Measurements from ENCODE around the gene FMR1. TPM values are rescaled to one million over a fixed set of nuclear protein-coding genes. Genes with fewer than 3 reads are reported as not detected.

The FMR1 gene
- total and polyA plus RNA-seq, 2 donors (not counting 3 experiments of a cell fraction or from before 2014, with no cell fraction given) = 8.8 to 36.4 TPM

- Histone ChIP-seq H3K27ac (ENCODE audit: insufficient read depth, low read depth, low read length) (no peak overlapping the region), H3K4me2 (ENCODE audit: insufficient read depth, low read length) (no peak overlapping the region), H3K9ac (replicated peaks; ENCODE audit: extremely low read depth, insufficient read depth, low read length) (no peak overlapping the region), H3K9me3 (replicated peaks; ENCODE audit: control insufficient read depth, insufficient read depth, low read length) (no peaks in the 10 kb centered on the region), H3K36me3 (ENCODE audit: control insufficient read depth in 2 of 2, extremely low read depth in 1 of 2, insufficient read depth in 2 of 2, low read length in 2 of 2) (peaks cover 0 to 2% of the 10 kb centered on the region in 2 experiments), H3K27me3 (ENCODE audit: control insufficient read depth in 2 of 2, insufficient read depth in 2 of 2, low read length in 2 of 2) (no peaks in the 10 kb centered on the region), H3K9me1 (replicated peaks; ENCODE audit: control insufficient read depth, extremely low read depth, insufficient read depth, low read length) (no peaks in the 10 kb centered on the region), H3K79me2 (ENCODE audit: control insufficient read depth, insufficient read depth, low read length) (no peaks in the 10 kb centered on the region), H3K4me3 (replicated peaks in 1 of 3; ENCODE audit: insufficient read depth in 1 of 3, low read depth in 1 of 3, low read length in 3 of 3) (no peak overlapping the region), H4K20me1 (replicated peaks; ENCODE audit: control insufficient read depth, extremely low read depth, insufficient read depth, low read length) (no peaks in the 10 kb centered on the region), H3K4me1 (ENCODE audit: control insufficient read depth, extremely low read depth, insufficient read depth, low read length) (no peaks in the 10 kb centered on the region), H2AFZ (ENCODE audit: low read depth, low read length) (no peak overlapping the region)
- POLR2A ChIA-PET = no interaction called here
- intact Hi-C loops (cut with micrococcal nuclease) (no loop called here), dilution Hi-C loops (cut with MboI; ENCODE audit: extremely low pct_ligation_motif_present, low sequenced_read_pairs) (no loop called here)
- FAIRE-seq (no peak), DNase-seq (ENCODE audit: low read depth, low spot score) (no peak)
- TF ChIP-seq MYC (IDR thresholded peaks at IDR 0.05; ENCODE audit: low read depth, low read length) (no peak), CTCF (IDR thresholded peaks at IDR 0.05; ENCODE audit: extremely low read depth in 1 of 2, insufficient read depth in 1 of 2, low read depth in 1 of 2, low read length in 2 of 2) (no peak), GATA2 (IDR thresholded peaks at IDR 0.05; ENCODE audit: insufficient read depth, insufficient read length, low read depth, low read length) (no peak), FOS (IDR thresholded peaks at IDR 0.05; ENCODE audit: borderline replicate concordance, insufficient read depth, low read length) (no peak), POLR2A (IDR thresholded peaks at IDR 0.05; ENCODE audit: low read depth, low read length) (no peak), MAX (IDR thresholded peaks at IDR 0.05; ENCODE audit: insufficient read depth, insufficient read length) (no peak), POLR2AphosphoS5 (IDR thresholded peaks at IDR 0.05; ENCODE audit: insufficient read depth, low read depth, low read length) (no peak), JUN (IDR thresholded peaks at IDR 0.05; ENCODE audit: borderline replicate concordance, insufficient read depth, insufficient read length, low read depth) (no peak), EZH2 (IDR thresholded peaks at IDR 0.05; ENCODE audit: borderline replicate concordance, low read depth, low read length, severe bottlenecking) (no peak)
- no TSS peak for BruUV-seq (replicated peaks)
- CTCF ChIA-PET = no interaction called here
Observed at GRCh38 chrX:147948531-147948930, 36.8 kb downstream of the FMR1 start.
